ENCODE results near the gene ATF6B. TPM values are rescaled to one million over a fixed set of nuclear protein-coding genes. Genes with fewer than 3 reads are reported as not detected.
"Not testable (repeated sequence)": the region's sequence is repeated elsewhere in the genome, so short reads cannot be mapped to it uniquely, and the experiment has no call there.

Gene ATF6B
- total RNA-seq, 1 donor from 2014 or later = 21.5 TPM

DNA sequence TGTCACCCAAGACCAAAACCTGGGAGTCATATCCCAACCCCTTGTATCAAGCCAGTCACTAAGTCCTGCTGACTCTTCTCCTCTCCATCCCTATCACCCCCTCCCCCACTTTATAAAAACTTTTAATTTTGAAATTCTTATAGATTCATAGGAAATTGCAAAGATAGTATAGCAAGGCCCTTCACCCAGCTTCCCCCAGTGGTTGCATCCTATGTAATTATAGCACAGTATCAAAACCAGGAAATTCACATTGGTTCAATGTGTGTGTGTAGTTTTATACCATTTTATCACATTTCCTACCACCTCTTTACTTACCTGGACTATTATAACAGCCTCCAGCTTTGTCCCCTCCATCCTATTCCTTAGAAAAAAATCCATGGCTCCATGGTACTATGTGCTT, 30.0 kb upstream of the ATF6B start:
- ATAC-seq (ENCODE audit: poor library complexity) = no peak
- no peak for DNase-seq
- intact Hi-C loops (cut with DNase I) = no loop called here

DNA sequence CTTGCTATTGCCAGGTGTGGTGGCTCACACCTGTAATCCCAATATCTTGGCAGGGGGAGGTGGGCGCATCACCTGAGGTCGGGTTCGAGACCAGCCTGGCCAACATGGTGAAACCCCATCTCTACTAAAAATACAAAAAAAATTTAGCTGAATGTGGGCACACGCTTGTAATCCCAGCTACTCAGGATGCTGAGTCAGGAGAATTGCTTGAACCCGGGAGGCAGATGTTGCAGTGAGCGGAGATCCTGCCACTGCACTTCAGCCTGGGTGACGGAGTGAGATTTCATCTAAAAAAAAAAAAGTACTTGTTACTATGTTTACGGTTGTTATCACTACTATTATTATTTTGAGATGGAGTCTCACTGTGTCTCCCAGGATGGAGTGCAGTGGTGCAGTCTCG, 28.8 kb upstream of the ATF6B start:
- intact Hi-C loops (cut with DNase I) = no loop called here
- ATAC-seq (ENCODE audit: poor library complexity) = no peak
- DNase-seq = no peak

DNA sequence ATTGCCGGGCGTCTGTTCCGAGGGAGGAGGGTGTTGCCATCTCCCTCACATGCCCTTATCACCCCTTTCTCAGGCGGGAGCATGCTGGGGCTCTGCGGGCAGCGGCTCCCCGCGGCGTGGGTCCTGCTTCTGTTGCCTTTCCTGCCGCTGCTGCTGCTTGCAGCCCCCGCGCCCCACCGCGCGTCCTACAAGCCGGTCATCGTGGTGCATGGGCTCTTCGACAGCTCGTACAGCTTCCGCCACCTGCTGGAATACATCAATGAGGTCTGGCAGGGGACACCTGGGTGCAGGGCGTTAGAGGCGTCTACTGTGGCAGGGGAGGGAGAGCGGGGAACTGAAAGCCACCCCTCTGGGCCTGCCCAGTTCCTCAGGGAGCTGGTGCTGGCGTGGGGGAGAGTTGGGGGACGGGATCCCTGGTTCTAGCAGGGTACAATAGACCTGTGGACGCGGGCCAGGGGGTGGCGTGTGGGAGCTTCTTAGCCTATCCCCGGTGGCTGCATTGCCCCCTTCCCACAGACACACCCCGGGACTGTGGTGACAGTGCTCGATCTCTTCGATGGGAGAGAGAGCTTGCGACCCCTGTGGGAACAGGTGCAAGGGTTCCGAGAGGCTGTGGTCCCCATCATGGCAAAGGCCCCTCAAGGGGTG, 26.6 kb upstream of the ATF6B start:
- intact Hi-C loops (cut with DNase I) = no loop called here
- DNase-seq (peak; percentile 73), ATAC-seq (ENCODE audit: poor library complexity) (peak; percentile 79)

DNA sequence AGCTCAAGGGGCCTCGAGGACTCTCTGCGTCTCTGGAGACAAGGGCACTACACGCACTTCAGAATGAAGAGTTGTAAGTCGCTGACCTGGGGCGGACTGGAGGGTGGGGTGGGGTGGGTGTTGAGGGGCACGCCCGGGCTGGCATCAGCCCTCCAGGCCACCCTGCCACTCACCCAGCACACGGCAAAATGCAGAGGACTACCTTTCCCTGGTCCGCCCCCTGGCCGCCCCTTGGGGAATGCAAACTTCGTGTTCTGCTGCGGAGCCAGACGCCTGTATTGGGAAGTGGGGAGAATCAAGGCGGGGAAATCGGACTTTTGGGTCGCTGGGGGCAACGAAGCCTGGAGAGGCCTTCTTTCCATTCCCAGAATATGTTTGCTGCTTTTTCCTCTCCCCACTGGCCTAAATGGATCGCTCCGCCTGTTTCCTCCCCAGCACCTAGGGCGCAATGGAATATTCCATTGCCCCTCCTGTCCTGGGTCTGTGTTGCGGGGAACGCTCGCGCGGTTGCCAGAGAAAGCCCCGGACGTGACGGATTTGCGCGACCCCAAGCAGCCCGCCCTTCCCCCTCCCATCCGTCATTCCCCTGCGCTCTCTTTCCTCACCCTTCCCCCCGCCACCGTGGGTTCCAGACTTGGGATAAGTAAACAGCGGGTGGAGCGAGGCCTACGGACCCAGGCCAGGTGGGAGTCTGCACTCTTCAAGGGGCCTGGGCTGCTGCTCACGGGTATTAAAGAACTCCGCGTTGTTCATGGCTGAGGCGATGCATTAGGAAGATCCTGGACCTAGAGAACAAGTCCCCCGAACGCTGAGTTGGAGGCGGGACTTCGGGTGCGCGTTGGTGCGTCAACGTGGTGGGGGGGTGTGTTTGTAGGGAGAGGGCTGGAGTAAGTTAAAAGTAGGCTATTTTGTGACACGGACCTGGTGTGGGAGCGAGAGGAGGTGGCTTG, 25.8 kb upstream of the ATF6B start, which contains the start of gene PPT2:
Gene PPT2, plus strand, starts transcription at position 578 of the 950 bp plus-strand sequence. CDS start 454 bp downstream, outside the sequence.
- intact Hi-C loops (cut with DNase I) = no loop called here
- DNase-seq (peak; percentile 93), ATAC-seq (ENCODE audit: poor library complexity) (peak; percentile 92)

DNA sequence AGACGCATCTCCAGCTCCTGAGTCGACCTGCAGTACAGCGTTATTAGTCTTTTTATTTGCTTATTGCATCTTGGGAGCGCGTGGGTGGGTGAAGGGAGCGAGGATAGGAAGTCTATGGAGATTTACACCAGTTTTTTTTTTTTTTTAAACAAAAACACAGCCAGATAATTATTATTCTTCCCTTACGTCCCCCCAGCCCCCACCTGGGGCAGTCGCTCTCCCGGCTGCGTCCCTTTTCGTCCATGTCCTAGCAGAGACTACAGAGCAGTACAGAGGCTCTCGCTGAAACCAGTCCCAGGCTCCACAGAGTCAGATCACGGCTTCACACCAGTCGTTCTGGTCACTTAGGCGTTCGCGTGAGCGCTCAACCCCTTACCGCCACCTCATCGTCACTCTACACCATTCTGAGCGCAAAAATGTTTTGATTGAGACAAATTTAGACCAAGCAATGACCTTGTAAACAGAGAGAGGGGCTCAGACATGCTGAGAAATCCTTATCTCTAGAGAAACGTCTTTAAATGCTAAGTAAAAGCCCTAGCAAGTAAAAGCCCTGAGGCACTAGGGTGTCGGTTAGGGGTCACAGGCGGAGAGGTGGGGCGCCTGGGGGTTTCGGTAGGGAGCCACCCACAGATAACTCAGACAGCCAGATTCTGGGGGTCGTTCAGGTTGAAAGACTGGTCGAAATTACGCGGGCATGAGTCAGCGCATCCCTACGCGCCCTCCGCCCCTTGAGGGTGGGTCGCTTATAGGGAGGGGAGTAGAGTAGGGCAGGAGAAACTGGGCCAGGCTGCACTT, 24.9 kb upstream of the ATF6B start:
- peak; percentile 30 for ATAC-seq (ENCODE audit: poor library complexity)
- intact Hi-C loops (cut with DNase I) = no loop called here

DNA sequence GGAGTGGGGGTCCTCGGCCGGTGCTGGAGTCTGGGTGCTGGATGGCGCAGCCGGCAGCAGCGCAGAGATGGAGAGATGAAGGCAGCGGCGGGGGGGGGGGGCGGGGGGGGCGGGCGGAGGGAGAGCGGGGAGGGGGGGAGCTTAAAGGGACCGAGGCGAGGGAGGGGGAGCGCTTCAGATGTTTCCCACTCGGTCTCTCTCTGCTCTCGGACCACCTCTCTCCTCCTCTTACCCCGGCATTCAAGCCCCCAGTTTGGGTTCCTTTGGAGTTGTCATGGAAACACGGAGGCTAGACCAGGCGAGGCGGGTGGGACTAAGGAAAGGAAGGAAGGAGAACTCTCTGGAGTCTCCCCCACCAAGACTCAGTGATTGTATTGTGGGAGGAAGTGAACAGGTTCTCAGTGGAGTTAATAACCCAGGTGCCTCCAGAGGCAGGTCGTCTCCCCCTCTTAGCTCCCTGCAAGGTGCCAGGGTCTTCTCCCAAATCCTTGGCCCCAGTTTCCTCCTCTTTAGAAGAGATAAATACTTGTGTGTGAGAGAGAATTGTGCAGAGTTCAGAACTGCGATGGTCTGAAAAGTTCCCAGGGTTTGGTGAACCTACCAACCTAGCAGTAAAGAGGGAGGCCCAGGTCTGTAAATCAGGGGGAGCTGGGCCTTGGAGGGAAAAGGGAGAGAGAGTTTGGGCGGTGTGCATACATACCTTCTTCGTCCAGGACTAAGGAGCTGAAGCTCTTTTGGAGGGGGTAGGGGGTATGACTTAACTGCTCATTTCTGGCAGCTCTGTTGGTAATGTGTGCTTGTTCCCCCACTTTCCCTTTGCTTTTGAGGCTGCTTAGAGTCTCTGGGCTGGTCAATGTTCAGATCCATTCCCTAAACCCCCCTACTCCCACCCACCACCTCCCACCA, 24.1 kb upstream of the ATF6B start, which contains the start of gene PRRT1:
Gene PRRT1, minus strand, starts transcription at position 77 of the 906 bp plus-strand sequence. CDS start 112 bp downstream, outside the sequence.
- DNase-seq (no peak), ATAC-seq (ENCODE audit: poor library complexity) (no peak)
- intact Hi-C loops (cut with DNase I) = no loop called here

More for the DNA sequence above, 24.9 kb upstream of the ATF6B start:
- peak; percentile 42 for DNase-seq

DNA sequence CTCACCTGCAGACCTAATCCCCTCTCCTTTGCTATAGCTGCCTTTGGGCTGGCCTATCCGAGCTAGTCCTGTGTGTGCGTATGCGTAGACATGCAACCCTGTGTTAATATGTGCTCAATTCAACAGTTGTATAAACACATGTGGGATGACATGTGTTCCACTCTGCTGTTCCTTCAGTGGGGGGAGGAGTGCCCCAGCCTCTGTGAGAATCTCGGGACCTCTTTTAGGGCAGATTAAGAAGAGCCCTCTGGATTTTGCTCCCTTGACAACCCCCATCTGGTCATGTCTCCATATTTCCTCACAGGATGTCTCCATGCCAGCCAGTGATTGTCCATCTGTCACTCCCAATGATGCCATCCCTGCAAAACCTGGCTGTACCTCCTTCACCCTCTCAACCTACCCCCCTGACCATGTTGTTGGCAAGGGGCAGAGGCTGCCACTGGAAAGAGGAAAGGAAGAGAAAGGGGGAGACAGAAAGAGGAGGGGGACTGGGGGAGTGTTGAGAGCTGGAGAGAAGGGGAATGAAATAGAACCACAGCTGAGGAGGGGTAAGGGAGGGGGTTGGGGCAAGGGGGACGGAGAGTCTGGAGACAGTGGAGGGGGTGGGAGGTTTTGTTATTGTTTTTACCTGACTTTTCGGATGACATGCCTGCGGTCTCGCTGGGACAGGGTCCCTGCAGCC, 23.3 kb upstream of the ATF6B start:
- ATAC-seq (ENCODE audit: poor library complexity) (no peak), DNase-seq (no peak)
- intact Hi-C loops (cut with DNase I) = no loop called here

DNA sequence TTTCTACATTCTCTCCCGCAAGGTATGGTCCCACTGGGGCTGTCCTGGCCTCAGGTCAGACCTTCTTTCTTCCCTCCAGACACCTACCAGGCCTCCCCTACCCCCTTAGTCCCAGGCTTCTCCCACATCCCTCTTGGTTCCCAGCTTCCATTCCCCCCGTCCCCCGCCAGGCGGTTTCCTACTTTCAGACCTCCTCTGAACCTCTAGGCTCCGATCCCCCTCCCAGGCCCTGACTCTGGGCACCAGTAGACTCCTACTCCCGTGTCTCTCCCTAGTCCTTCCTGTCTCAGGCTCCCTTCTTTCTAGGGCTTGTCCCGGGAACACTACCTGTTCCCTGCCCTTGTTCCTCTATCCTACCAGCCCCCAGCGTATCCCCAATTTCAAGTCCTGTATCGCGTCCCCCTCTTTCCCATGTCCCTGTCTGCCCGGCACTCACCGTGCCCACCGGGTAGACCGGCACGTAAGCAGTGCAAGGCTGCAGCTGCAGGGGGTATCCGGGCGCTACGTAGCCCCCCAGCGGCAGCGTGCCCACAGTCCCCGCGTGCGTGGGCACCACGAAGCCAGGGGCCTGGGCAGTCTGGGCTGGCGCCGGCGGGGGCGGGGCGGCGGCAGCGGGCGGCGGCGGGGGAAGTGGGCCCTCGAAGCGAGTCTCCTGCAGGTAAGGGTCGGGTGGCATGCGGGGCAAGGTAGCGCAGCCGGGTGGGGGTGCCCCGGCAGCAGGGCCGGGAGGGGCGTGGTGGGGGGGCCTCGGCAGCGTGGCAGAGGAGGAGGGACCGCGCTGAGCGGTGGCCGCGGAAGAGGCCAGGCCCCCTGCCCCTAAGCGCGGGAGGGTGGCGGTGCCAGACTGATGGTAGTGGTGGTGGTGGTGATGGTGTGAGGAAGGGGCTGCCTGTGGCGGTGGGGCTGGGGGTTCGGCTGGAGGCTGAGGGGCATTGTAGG, 22.2 kb upstream of the ATF6B start:
- no peak for ATAC-seq (ENCODE audit: poor library complexity)
- intact Hi-C loops (cut with DNase I) = no loop called here
- no peak for DNase-seq

DNA sequence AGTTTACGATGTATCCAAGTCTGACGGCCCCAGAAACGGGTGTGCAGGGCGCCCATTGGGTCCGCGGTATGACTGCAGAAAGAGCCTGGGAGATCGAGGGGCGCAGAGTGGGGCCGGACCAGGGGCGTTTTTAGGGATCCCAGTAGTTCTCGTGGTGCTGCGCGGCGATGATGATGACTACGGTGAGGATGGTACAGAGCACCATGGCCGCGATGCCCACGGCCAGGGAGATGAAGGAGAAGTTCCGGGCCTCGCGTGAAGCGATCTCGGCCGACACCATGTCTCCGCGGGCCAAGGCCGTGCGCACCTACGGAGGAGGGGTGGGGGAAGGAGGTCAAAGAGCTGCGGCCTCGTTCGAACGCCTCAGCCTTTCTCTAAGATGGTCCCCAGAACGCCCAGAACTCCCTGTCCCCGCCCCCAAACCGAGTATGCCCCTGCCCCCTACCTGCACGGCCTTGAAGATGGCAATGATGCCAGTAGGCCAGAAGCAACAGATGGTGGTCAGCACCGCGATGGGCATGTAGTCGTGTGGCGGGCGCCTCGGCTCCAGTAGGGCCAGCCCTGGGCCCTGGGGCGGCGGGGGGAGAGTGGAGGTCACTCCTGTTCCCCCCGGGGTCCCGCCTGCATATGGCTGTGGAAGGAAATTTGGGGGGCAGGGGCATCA, 21.2 kb upstream of the ATF6B start:
- DNase-seq (peak; percentile 45), ATAC-seq (ENCODE audit: poor library complexity) (no peak)
- intact Hi-C loops (cut with DNase I) = no loop called here

DNA sequence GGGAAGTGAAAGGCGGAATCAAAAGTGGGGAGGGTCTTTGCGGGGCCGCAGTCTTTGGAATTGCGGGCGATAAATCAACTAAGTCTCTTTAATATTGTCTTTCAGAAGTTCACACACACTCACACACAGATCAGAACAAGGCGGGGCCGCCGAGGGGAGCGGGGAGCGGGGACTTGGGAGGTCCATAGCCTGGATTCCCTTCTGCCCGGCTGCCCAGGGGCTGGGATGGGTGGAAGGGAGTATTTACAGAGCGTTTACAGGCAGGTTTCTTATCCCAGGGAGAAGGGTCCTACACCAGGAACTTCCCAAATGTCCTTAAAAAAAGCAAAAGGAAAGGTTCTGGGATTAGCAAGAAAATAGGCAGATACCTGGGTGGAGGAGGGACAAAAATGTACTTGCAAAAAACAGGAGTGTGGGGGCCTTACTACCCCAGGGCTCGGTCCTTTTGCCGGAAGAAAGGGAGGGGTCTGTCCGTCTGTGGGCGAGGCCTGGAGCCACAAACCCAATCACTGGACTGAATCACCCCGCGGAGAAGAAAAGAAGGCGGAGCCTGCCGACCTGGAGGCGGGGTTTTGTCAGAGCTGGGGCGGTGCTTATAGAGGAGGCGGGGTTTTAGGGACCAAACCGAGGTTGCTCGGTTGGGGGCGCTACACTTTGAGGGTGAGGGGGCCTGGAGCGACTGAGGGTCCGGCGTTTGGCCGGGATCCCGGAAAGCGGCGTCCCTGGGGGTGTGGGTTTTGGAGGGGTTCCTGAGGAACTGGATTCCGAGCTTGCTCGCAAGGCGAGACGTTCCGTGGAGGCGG, 20.4 kb upstream of the ATF6B start:
- ATAC-seq (ENCODE audit: poor library complexity) (peak; percentile 62), DNase-seq (peak; percentile 76)
- intact Hi-C loops (cut with DNase I) = no loop called here

DNA sequence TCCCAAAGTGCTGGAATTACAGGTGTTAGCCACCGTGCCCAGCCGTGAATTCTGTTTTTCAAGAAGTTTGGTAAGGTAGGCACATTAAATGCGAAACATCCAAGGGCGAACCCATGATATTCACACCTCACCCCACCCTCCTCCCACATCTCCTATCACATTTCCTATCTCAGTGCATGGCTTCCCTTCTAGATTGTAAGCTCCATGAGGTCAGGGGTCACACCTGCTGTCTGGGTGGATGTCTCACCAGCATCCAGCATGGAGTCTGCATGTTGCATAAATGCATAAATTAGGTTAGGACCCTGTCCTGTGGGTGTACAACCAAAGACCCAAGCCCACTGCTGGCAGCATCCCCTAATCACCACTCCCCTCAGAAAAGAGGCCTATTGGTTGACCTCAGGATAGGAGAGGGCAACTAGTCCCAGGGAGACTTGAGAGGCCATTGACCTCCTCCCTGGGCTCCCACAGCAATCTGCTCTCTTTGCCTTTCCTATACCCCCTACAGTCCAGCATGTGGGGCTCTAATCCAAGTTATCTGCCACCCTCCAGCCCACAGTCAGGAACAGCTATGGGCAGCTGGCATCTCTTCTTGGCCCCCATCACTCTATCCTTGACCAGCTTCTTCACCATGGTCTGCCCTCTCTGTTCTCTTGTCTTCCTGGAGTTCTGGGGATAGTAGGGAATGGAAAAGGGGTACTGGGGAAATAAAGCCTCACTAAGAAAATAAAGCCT, 19.5 kb upstream of the ATF6B start:
- intact Hi-C loops (cut with DNase I) = no loop called here
- ATAC-seq (ENCODE audit: poor library complexity) (no peak), DNase-seq (no peak)

DNA sequence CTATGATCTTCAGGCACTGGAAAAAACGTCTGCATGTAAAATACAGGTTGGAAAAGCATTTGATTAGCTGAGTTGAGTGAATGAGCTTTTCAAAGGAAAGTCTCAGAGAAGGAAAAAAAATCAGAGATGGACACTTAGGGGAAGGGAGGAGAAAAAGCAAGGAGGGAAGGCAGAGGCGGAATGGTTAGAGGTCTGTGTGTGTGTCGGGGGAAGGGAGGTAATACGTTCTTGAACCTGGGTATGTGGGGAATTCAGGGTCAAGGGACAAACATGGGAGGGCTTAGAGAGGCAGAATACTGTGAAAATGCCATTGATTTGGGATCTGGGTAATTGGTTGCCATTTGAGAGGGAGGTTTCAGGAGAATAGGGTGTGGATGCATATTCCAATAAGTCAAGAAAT, 18.6 kb upstream of the ATF6B start:
- DNase-seq (no peak), ATAC-seq (ENCODE audit: poor library complexity) (no peak)
- intact Hi-C loops (cut with DNase I) = no loop called here

DNA sequence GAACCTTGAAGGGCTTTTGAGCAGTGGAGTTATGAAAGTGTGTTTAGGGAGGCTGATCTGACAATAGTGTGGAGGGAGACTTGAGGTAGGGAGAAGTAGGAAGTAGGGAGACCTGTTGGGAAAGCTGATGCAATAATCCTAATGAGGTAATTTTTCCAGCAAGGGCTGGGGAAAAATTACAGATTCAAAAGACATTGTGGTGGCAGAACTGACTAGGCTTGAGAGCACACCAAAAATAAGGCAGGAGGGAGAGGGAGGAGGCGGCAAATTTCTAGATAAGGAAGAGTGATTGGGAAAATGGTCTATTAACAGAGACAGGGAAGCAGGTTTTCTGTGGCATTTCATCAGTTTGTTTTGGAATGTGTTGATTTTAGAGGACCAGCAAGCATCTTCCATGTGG, 18.2 kb upstream of the ATF6B start:
- no peak for DNase-seq
- intact Hi-C loops (cut with DNase I) = no loop called here
- ATAC-seq (ENCODE audit: poor library complexity) = no peak

DNA sequence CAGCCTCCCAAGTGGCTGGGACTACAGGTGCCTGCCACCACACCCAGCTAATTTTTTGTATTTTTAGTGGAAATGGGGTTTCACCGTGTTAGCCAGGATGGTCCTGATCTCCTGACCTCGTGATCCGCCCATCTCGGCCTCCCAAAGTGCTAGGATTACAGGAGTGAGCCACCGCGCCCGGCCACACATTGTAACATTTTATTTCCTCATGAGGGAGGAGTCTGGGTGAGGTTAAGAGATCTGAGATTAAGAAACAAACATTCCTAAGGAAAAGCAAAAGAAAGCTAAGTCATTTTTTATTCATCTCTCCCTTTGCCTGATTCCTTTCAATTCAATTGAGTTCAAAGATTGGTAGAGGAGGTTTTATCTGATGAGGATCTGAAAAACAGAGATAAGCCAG, 16.2 kb upstream of the ATF6B start:
- ATAC-seq (ENCODE audit: poor library complexity); DNase-seq; intact Hi-C loops (cut with DNase I): not testable (repeated sequence)
